ENCODE results near the gene SLC9A9.

- TF ChIP-seq POLR2A (IDR thresholded peaks at IDR 0.05; ENCODE audit: low read depth, low read length): no peak
- no peak for TF ChIP-seq EP300 (IDR thresholded peaks at IDR 0.05; ENCODE audit: borderline replicate concordance in 1 of 2, control insufficient read depth in 1 of 2, low read depth in 2 of 2, low read length in 2 of 2)
- TF ChIP-seq, protein P1, sequence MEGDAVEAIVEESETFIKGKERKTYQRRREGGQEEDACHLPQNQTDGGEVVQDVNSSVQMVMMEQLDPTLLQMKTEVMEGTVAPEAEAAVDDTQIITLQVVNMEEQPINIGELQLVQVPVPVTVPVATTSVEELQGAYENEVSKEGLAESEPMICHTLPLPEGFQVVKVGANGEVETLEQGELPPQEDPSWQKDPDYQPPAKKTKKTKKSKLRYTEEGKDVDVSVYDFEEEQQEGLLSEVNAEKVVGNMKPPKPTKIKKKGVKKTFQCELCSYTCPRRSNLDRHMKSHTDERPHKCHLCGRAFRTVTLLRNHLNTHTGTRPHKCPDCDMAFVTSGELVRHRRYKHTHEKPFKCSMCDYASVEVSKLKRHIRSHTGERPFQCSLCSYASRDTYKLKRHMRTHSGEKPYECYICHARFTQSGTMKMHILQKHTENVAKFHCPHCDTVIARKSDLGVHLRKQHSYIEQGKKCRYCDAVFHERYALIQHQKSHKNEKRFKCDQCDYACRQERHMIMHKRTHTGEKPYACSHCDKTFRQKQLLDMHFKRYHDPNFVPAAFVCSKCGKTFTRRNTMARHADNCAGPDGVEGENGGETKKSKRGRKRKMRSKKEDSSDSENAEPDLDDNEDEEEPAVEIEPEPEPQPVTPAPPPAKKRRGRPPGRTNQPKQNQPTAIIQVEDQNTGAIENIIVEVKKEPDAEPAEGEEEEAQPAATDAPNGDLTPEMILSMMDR (IDR thresholded peaks at IDR 0.05 in 2 of 3, conservative IDR thresholded peaks at IDR 0.05 in 1 of 3; ENCODE audit: control insufficient read depth in 2 of 3, extremely low read depth in 1 of 3, insufficient read depth in 1 of 3, low read depth in 3 of 3, low read length in 3 of 3): no peak
- TF ChIP-seq, protein P2, sequence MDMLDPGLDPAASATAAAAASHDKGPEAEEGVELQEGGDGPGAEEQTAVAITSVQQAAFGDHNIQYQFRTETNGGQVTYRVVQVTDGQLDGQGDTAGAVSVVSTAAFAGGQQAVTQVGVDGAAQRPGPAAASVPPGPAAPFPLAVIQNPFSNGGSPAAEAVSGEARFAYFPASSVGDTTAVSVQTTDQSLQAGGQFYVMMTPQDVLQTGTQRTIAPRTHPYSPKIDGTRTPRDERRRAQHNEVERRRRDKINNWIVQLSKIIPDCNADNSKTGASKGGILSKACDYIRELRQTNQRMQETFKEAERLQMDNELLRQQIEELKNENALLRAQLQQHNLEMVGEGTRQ (IDR thresholded peaks at IDR 0.05; ENCODE audit: borderline replicate concordance, low read depth, low read length): no peak
- no peak for TF ChIP-seq RELA (IDR thresholded peaks at IDR 0.05; ENCODE audit: borderline replicate concordance, partially characterized antibody)
- TF ChIP-seq CEBPB (IDR thresholded peaks at IDR 0.05; ENCODE audit: borderline replicate concordance in 1 of 2, low read depth in 2 of 2, low read length in 2 of 2): no peak
- no peak for TF ChIP-seq JUNB (IDR thresholded peaks at IDR 0.05)
- no peak for TF ChIP-seq RAD21 (IDR thresholded peaks at IDR 0.05; ENCODE audit: insufficient read depth, low read depth, low read length)
- no peak for TF ChIP-seq BMI1 (IDR thresholded peaks at IDR 0.05; ENCODE audit: borderline replicate concordance)
- TF ChIP-seq MEF2A (IDR thresholded peaks at IDR 0.05; ENCODE audit: insufficient read depth, low read depth, low read length): no peak
- no peak for TF ChIP-seq TCF12 (IDR thresholded peaks at IDR 0.05; ENCODE audit: low read depth, low read length)
These were observed 589.6 kb downstream of the SLC9A9 start for GRCh38 chr3:143258692-143259091.
